WTC11 (cell line): ENCODE data around the gene RNF19B. TPM values are rescaled to one million over a fixed set of nuclear protein-coding genes. Genes with fewer than 3 reads are reported as not detected.

ENCODE experiments used
- ATAC-seq: fragments of 200-7000 bp; cut with Tn5 transposase; 2 replicates; pipeline ENCODE4 v1.10.0; 2021; ENCODE audit warnings: mild to moderate bottlenecking, moderate library complexity
- CTCF ChIA-PET: fragments of 300-600 bp; sonication (Branson Sonifier 250); formaldehyde crosslinking; loops from one replicate; lab custom pipeline; 2021; ENCODE audit warnings: antibody characterized with exemption; lab: Charles Lee
- POLR2A ChIA-PET: fragments of 350-600 bp; sonication (Branson Sonifier 250); formaldehyde crosslinking; loops from one replicate; lab custom pipeline; 2021; ENCODE audit warnings: antibody characterized with exemption; lab: Charles Lee
- DNase-seq: peaks from one replicate; pipeline ENCODE4 v3.0.0; 2021; ENCODE audit warnings: low spot score
- H3K27ac Mint-ChIP-seq: 2 replicates; pipeline ENCODE4 v1.8.0; 2021; ENCODE audit warnings: mixed read lengths
- H3K27me3 Mint-ChIP-seq: 2 replicates; pipeline ENCODE4 v1.8.0; 2021; ENCODE audit warnings: low read depth, mild to moderate bottlenecking, moderate library complexity, mixed read lengths
- H3K36me3 Mint-ChIP-seq: 2 replicates; pipeline ENCODE4 v1.8.0; 2021; ENCODE audit warnings: mixed read lengths
- H3K4me1 Mint-ChIP-seq: 2 replicates; pipeline ENCODE4 v1.8.0; 2022; ENCODE audit warnings: mixed read lengths
- H3K4me3 Mint-ChIP-seq: 2 replicates; pipeline ENCODE4 v1.8.0; 2021; ENCODE audit warnings: mild to moderate bottlenecking, moderate library complexity, mixed read lengths
- H3K9me3 Mint-ChIP-seq: 2 replicates; pipeline ENCODE4 v1.8.0; 2021; ENCODE audit warnings: mixed read lengths
- PRRX2 ChIP-seq: fragments of 250-450 bp; sonication (Bioruptor Pico); IDR thresholded peaks from 2 replicates; pipeline ENCODE4 v1.8.0; 2021; ENCODE audit warnings: mild to moderate bottlenecking
- SMAD3 ChIP-seq: sonication (generic); formaldehyde crosslinking; IDR thresholded peaks from 2 replicates; pipeline ENCODE4 v1.8.0; 2022; ENCODE audit warnings: missing genetic modification reagents, mild to moderate bottlenecking, borderline replicate concordance
- SOX15 ChIP-seq: fragments of 250-450 bp; sonication (Bioruptor Pico); IDR thresholded peaks from 2 replicates; pipeline ENCODE4 v1.9.0; 2021; ENCODE audit warnings: mild to moderate bottlenecking
- TEAD1 ChIP-seq: sonication (generic); formaldehyde crosslinking; IDR thresholded peaks from 2 replicates; pipeline ENCODE4 v1.8.0; 2022; ENCODE audit warnings: mild to moderate bottlenecking, missing genetic modification reagents
- TEAD4 ChIP-seq: sonication (generic); formaldehyde crosslinking; IDR thresholded peaks from 2 replicates; pipeline ENCODE4 v1.8.0; 2022; ENCODE audit warnings: mild to moderate bottlenecking, missing genetic modification reagents
- ZNF121 ChIP-seq: sonication (generic); formaldehyde crosslinking; IDR thresholded peaks from 2 replicates; pipeline ENCODE4 v1.8.0; 2023; ENCODE audit warnings: missing genetic modification reagents
- ZNF232 ChIP-seq: sonication (generic); formaldehyde crosslinking; IDR thresholded peaks from 2 replicates; pipeline ENCODE4 v1.8.0; 2022; ENCODE audit warnings: mild to moderate bottlenecking, missing genetic modification reagents
- ZNF416 ChIP-seq: fragments of 250-450 bp; sonication (Bioruptor Pico); IDR thresholded peaks from 2 replicates; pipeline ENCODE4 v1.9.0; 2021; ENCODE audit warnings: mild to moderate bottlenecking, inconsistent platforms
- total RNA-seq: library from RNA; stranded (reverse); gene quantifications from 3 replicates; pipeline ENCODE4 v1.2.3, GENCODE V29; 2021
- TF ChIP-seq, protein P1 (sequence below): fragments of 250-450 bp; sonication (Bioruptor Pico); IDR thresholded peaks from 2 replicates; pipeline ENCODE4 v2.1.2; 2022; ENCODE audit warnings: mild to moderate bottlenecking, moderate library complexity
- TF ChIP-seq, protein P2 (sequence below): fragments of 250-450 bp; sonication (Bioruptor Pico); IDR thresholded peaks from 2 replicates; pipeline ENCODE4 v1.9.0; 2021; ENCODE audit warnings: mild to moderate bottlenecking, borderline replicate concordance
- TF ChIP-seq, protein P3 (sequence below): sonication (generic); formaldehyde crosslinking; IDR thresholded peaks from 2 replicates; pipeline ENCODE4 v1.8.0; 2022; ENCODE audit warnings: mild to moderate bottlenecking, missing genetic modification reagents
- TF ChIP-seq, protein P4 (sequence below): sonication (generic); formaldehyde crosslinking; IDR thresholded peaks from 2 replicates; pipeline ENCODE4 v1.8.1; 2023; ENCODE audit warnings: mild to moderate bottlenecking, missing genetic modification reagents, borderline replicate concordance
- TF ChIP-seq, protein P5 (sequence below): sonication (generic); formaldehyde crosslinking; IDR thresholded peaks from 2 replicates; pipeline ENCODE4 v1.8.1; 2022; ENCODE audit warnings: missing genetic modification reagents, borderline replicate concordance

The RNF19B gene
- total RNA-seq, 1 experiment from 2014 or later, result 21.9 TPM

DNA sequence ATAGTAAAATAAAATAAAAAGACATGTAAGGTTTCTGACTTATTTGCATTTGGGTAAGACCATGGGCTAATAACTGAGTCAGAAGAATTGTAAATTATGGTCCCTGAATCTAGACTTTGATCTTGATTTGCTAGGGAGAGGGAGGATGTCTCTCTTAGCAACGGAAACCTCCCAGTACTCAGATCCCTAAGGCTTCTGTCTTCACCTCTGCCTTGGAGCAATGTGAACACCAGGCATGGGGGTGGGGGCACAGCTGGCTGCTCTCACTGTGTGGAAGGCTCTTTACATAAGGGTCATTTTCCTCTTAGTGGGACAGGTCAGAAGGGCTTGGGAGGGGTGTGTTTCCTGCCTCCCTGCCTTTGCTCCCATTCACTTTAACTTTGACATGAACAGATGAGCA lies 46.4 kb downstream of the RNF19B start (continued):
- no peak for TF ChIP-seq ZNF232 (CRISPR knock-in tag)
- TF ChIP-seq, protein P1, sequence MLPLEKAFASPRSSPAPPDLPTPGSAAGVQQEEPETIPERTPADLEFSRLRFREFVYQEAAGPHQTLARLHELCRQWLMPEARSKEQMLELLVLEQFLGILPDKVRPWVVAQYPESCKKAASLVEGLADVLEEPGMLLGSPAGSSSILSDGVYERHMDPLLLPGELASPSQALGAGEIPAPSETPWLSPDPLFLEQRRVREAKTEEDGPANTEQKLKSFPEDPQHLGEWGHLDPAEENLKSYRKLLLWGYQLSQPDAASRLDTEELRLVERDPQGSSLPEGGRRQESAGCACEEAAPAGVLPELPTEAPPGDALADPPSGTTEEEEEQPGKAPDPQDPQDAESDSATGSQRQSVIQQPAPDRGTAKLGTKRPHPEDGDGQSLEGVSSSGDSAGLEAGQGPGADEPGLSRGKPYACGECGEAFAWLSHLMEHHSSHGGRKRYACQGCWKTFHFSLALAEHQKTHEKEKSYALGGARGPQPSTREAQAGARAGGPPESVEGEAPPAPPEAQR (CRISPR knock-in tag), result no peak

DNA sequence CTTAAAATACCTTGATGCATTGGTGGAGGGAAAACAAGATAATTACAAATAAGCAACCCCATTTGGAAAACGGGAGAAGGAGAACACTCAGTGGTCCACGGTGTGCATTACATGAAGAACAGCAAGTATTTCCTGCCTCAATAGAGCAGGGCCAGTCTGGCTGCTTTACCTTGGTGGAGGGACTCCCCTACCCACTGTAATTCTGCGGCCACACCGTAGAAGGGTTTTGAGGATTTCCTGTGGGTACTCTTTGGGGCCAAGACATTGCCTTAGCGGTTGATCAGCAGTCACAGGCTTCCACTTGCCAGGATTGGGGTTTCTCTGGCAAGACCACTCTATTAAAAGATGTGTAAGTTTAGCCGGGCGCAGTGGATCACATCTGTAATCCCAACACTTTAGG lies 47.1 kb downstream of the RNF19B start:
- H3K4me1 Mint-ChIP-seq, result peaks cover 2% of the 10 kb centered on the region; the same call in 1 of the 2 replicates
- peaks cover 19% of the 10 kb centered on the region for H3K27me3 Mint-ChIP-seq
- CTCF ChIA-PET, result interaction anchor here (0.8 to 1.2 kb wide), 2 partner anchors 31 to 41 kb away, joined by 3 to 4 read pairs; no protein-coding TSS in a partner anchor

DNA sequence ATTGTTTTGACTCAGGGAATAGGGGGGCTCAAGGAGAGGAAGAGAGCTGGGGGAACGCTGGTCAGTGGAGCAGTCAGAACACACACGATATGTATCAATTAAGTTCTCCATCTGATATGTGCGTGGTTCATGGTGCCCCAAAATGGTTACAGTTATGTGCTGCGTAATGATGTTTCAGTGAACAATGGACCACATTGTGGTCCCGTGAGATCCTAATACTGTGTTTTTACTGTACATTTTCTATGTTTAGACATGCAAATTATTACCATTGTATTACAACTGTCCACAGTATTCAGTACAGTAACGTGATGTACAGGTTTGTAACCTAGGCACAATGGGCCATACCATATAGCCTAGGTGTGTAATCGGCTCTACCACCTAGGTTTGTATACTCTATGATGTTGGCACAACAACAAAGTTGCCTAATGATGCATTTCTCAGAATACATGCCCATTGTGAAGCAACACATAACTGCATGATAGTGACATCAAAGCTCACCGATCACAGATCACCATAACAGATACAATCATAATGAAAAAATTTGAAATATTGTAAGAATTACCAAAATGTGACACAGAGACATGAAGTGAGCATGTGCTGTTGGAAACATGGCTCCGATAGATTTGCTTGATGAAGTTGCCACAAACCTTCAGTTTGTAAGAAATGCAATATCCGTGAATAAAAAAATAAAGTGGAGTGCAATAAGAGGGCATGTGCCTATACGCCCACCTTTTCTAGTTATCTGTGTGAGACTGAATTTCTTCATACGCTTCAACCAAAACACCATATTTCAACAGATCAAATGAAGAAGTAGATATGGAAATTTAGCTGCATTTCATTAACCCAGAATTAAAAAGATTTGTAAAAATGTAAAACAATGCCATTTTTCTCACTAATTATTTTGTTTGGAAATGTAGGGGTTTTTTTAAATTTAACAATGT lies 48.6 kb downstream of the RNF19B start:
- TF ChIP-seq SMAD3 (CRISPR knock-in tag) (no peak), ZNF121 (CRISPR knock-in tag) (no peak)
- TF ChIP-seq, protein P2, sequence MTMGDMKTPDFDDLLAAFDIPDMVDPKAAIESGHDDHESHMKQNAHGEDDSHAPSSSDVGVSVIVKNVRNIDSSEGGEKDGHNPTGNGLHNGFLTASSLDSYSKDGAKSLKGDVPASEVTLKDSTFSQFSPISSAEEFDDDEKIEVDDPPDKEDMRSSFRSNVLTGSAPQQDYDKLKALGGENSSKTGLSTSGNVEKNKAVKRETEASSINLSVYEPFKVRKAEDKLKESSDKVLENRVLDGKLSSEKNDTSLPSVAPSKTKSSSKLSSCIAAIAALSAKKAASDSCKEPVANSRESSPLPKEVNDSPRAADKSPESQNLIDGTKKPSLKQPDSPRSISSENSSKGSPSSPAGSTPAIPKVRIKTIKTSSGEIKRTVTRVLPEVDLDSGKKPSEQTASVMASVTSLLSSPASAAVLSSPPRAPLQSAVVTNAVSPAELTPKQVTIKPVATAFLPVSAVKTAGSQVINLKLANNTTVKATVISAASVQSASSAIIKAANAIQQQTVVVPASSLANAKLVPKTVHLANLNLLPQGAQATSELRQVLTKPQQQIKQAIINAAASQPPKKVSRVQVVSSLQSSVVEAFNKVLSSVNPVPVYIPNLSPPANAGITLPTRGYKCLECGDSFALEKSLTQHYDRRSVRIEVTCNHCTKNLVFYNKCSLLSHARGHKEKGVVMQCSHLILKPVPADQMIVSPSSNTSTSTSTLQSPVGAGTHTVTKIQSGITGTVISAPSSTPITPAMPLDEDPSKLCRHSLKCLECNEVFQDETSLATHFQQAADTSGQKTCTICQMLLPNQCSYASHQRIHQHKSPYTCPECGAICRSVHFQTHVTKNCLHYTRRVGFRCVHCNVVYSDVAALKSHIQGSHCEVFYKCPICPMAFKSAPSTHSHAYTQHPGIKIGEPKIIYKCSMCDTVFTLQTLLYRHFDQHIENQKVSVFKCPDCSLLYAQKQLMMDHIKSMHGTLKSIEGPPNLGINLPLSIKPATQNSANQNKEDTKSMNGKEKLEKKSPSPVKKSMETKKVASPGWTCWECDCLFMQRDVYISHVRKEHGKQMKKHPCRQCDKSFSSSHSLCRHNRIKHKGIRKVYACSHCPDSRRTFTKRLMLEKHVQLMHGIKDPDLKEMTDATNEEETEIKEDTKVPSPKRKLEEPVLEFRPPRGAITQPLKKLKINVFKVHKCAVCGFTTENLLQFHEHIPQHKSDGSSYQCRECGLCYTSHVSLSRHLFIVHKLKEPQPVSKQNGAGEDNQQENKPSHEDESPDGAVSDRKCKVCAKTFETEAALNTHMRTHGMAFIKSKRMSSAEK (CRISPR knock-in tag), result no peak
- Mint-ChIP-seq H3K27me3 (peaks cover 4% of the 10 kb centered on the region), H3K36me3 (no peaks in the 10 kb centered on the region), H3K9me3 (no peaks in the 10 kb centered on the region), H3K4me3 (no peak overlapping the region), H3K4me1 (peaks cover 2% of the 10 kb centered on the region; the same call in 1 of the 2 replicates), H3K27ac (no peak overlapping the region)
- ChIA-PET CTCF (interaction anchor here (1.2 to 2.0 kb wide), 2 partner anchors 39 to 170 kb away, joined by 3 to 8 read pairs; no protein-coding TSS in a partner anchor), POLR2A (interaction anchor here (0.7 kb wide), 1 partner anchor 45 kb away, joined by 4 read pairs; no protein-coding TSS in a partner anchor)
- ATAC-seq (no peak), DNase-seq (no peak)

More for the DNA sequence above, 47.1 kb downstream of the RNF19B start:
- no peaks in the 10 kb centered on the region for H3K36me3 Mint-ChIP-seq
- TF ChIP-seq, protein P3, sequence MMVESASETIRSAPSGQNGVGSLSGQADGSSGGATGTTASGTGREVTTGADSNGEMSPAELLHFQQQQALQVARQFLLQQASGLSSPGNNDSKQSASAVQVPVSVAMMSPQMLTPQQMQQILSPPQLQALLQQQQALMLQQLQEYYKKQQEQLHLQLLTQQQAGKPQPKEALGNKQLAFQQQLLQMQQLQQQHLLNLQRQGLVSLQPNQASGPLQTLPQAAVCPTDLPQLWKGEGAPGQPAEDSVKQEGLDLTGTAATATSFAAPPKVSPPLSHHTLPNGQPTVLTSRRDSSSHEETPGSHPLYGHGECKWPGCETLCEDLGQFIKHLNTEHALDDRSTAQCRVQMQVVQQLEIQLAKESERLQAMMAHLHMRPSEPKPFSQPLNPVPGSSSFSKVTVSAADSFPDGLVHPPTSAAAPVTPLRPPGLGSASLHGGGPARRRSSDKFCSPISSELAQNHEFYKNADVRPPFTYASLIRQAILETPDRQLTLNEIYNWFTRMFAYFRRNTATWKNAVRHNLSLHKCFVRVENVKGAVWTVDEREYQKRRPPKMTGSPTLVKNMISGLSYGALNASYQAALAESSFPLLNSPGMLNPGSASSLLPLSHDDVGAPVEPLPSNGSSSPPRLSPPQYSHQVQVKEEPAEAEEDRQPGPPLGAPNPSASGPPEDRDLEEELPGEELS, result no peak
- TF ChIP-seq TEAD1 (CRISPR knock-in tag) (no peak), PRRX2 (CRISPR knock-in tag) (no peak), SOX15 (no peak), ZNF416 (CRISPR knock-in tag) (no peak), TEAD4 (CRISPR knock-in tag) (no peak)
- TF ChIP-seq, protein P4, sequence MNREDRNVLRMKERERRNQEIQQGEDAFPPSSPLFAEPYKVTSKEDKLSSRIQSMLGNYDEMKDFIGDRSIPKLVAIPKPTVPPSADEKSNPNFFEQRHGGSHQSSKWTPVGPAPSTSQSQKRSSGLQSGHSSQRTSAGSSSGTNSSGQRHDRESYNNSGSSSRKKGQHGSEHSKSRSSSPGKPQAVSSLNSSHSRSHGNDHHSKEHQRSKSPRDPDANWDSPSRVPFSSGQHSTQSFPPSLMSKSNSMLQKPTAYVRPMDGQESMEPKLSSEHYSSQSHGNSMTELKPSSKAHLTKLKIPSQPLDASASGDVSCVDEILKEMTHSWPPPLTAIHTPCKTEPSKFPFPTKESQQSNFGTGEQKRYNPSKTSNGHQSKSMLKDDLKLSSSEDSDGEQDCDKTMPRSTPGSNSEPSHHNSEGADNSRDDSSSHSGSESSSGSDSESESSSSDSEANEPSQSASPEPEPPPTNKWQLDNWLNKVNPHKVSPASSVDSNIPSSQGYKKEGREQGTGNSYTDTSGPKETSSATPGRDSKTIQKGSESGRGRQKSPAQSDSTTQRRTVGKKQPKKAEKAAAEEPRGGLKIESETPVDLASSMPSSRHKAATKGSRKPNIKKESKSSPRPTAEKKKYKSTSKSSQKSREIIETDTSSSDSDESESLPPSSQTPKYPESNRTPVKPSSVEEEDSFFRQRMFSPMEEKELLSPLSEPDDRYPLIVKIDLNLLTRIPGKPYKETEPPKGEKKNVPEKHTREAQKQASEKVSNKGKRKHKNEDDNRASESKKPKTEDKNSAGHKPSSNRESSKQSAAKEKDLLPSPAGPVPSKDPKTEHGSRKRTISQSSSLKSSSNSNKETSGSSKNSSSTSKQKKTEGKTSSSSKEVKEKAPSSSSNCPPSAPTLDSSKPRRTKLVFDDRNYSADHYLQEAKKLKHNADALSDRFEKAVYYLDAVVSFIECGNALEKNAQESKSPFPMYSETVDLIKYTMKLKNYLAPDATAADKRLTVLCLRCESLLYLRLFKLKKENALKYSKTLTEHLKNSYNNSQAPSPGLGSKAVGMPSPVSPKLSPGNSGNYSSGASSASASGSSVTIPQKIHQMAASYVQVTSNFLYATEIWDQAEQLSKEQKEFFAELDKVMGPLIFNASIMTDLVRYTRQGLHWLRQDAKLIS (CRISPR knock-in tag), result no peak
- TF ChIP-seq, protein P5, sequence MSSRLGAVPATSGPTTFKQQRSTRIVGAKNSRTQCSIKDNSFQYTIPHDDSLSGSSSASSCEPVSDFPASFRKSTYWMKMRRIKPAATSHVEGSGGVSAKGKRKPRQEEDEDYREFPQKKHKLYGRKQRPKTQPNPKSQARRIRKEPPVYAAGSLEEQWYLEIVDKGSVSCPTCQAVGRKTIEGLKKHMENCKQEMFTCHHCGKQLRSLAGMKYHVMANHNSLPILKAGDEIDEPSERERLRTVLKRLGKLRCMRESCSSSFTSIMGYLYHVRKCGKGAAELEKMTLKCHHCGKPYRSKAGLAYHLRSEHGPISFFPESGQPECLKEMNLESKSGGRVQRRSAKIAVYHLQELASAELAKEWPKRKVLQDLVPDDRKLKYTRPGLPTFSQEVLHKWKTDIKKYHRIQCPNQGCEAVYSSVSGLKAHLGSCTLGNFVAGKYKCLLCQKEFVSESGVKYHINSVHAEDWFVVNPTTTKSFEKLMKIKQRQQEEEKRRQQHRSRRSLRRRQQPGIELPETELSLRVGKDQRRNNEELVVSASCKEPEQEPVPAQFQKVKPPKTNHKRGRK (CRISPR knock-in tag), result no peak
- ATAC-seq (no peak), DNase-seq (no peak)
- H3K9me3 Mint-ChIP-seq, result no peaks in the 10 kb centered on the region
- no peak overlapping the region for H3K4me3 Mint-ChIP-seq
- POLR2A ChIA-PET, result no interaction called here
- no peak overlapping the region for H3K27ac Mint-ChIP-seq
